Caco-2 (cell line): Measurements from ENCODE around the gene GABRB1. TPM values are rescaled to one million over a fixed set of nuclear protein-coding genes. Genes with fewer than 3 reads are reported as not detected.

Experiments
- BruUV-seq: library from RNA; stranded (reverse); fragments of 400-500 nt; replicated peaks from 2 replicates; lab custom pipeline; 2021; lab: Mats Ljungman, UMichigan
- CTCF ChIA-PET: fragments of 300-600 bp; sonication (Branson Sonifier 250); formaldehyde crosslinking; loops from one replicate; lab custom pipeline; 2022; ENCODE audit warnings: antibody characterized with exemption; lab: Charles Lee
- POLR2A ChIA-PET: fragments of 300-600 bp; sonication (Branson Sonifier 250); formaldehyde crosslinking; loops from one replicate; lab custom pipeline; 2022; ENCODE audit warnings: antibody characterized with exemption; lab: Charles Lee
- DNase-seq, 2 experiments: peaks; one replicate each; pipeline versions ENCODE4 v3.0.0 to v3.0.0-alpha.2; 2020 to 2022
- H3K27me3 ChIP-seq: replicated peaks from 2 replicates; pipeline ENCODE4 v1.6.0; 2011; ENCODE audit warnings: low read length; ENCODE audit not compliant: control insufficient read depth, insufficient read depth
- H3K36me3 ChIP-seq: 2 replicates; pipeline ENCODE4 v1.5.1; 2011; ENCODE audit warnings: low read length; ENCODE audit not compliant: control insufficient read depth, insufficient read depth
- H3K4me1 ChIP-seq: fragments of 250-450 bp; sonication (Bioruptor Pico); 2 replicates; pipeline ENCODE4 v1.5.1; 2020; ENCODE audit warnings: mild to moderate bottlenecking
- H3K4me3 ChIP-seq: 2 replicates; pipeline ENCODE4 v1.5.1; 2011; ENCODE audit warnings: low read depth, mild to moderate bottlenecking, control low read depth, low read length
- H3K9me3 ChIP-seq: fragments of 250-450 bp; sonication (Bioruptor Pico); 2 replicates; pipeline ENCODE4 v1.5.1; 2020; ENCODE audit warnings: mild to moderate bottlenecking, moderate library complexity
- H3K27ac Mint-ChIP-seq: one replicate; pipeline ENCODE4 v1.8.0; 2022; ENCODE audit warnings: mixed read lengths; ENCODE audit not compliant: unreplicated experiment
- H3K27me3 Mint-ChIP-seq: one replicate; pipeline ENCODE4 v1.8.0; 2022; ENCODE audit warnings: mixed read lengths; ENCODE audit not compliant: insufficient read depth, unreplicated experiment
- H3K36me3 Mint-ChIP-seq: one replicate; pipeline ENCODE4 v1.8.0; 2022; ENCODE audit warnings: mild to moderate bottlenecking, mixed read lengths; ENCODE audit not compliant: insufficient read depth, unreplicated experiment
- H3K4me1 Mint-ChIP-seq: one replicate; pipeline ENCODE4 v1.8.0; 2022; ENCODE audit warnings: low read depth, mixed read lengths; ENCODE audit not compliant: unreplicated experiment
- H3K4me3 Mint-ChIP-seq: one replicate; pipeline ENCODE4 v1.8.0; 2022; ENCODE audit warnings: mild to moderate bottlenecking, moderate library complexity, mixed read lengths; ENCODE audit not compliant: unreplicated experiment
- H3K9me3 Mint-ChIP-seq: one replicate; pipeline ENCODE4 v1.8.0; 2022; ENCODE audit warnings: mixed read lengths; ENCODE audit not compliant: unreplicated experiment
- intact Hi-C: fragments of 100-400 bp; cut with micrococcal nuclease; formaldehyde crosslinking; loops from one replicate; pipeline ENCODE4 v1.10.0; 2022; ENCODE audit not compliant: unreplicated experiment
- total RNA-seq: library from RNA; stranded (reverse); gene quantifications from 2 replicates; pipeline ENCODE4 v1.2.3, GENCODE V29; 2022
- TF ChIP-seq, protein P1 (sequence below), 2 experiments: fragments of 200-600 bp in 1 of 2; IDR thresholded peaks; 1 replicate in 1 of 2; 2 replicates in 1 of 2; pipeline versions ENCODE4 v1.5.1 to v1.8.0; 2011 to 2022; ENCODE audit warnings: antibody characterized with exemption in 1 of 2, control low read depth in 1 of 2, inconsistent platforms in 1 of 2, low read depth in 1 of 2, low read length in 1 of 2, mild to moderate bottlenecking in 1 of 2, moderate library complexity in 1 of 2; ENCODE audit not compliant: insufficient read depth in 1 of 2, severe bottlenecking in 1 of 2, unreplicated experiment in 1 of 2

Gene GABRB1
- total RNA-seq, 1 experiment from 2014 or later = 10.3 TPM

DNA sequence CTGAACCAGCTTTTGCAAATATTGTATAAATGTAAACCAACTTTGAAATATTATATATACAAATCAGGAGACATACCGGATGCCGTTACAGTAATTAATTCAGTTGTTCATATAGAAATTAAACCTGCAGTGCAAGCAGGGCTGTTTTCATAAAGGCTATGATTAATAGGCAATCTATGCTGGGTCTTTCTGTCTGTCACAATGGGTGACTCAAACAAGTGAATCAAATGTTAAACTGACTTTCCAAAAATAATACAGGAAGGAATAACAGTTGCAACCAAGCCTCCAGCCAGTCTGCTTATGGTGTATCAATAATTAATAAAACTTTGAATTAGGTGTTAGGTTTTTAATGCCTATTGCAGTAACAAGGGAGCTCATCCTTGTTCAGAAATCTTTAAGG is 43.9 kb downstream of the GABRB1 start:
- Mint-ChIP-seq H3K36me3 (no peaks in the 10 kb centered on the region), H3K27me3 (no peaks in the 10 kb centered on the region), H3K4me3 (no peak overlapping the region), H3K27ac (no peak overlapping the region), H3K4me1 (no peaks in the 10 kb centered on the region), H3K9me3 (no peaks in the 10 kb centered on the region)
- intact Hi-C loops = no loop called here
- TF ChIP-seq, protein P1, sequence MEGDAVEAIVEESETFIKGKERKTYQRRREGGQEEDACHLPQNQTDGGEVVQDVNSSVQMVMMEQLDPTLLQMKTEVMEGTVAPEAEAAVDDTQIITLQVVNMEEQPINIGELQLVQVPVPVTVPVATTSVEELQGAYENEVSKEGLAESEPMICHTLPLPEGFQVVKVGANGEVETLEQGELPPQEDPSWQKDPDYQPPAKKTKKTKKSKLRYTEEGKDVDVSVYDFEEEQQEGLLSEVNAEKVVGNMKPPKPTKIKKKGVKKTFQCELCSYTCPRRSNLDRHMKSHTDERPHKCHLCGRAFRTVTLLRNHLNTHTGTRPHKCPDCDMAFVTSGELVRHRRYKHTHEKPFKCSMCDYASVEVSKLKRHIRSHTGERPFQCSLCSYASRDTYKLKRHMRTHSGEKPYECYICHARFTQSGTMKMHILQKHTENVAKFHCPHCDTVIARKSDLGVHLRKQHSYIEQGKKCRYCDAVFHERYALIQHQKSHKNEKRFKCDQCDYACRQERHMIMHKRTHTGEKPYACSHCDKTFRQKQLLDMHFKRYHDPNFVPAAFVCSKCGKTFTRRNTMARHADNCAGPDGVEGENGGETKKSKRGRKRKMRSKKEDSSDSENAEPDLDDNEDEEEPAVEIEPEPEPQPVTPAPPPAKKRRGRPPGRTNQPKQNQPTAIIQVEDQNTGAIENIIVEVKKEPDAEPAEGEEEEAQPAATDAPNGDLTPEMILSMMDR (IDR thresholded peaks at IDR 0.05; ENCODE audit: insufficient read depth in 1 of 2, low read depth in 1 of 2, low read length in 1 of 2, severe bottlenecking in 1 of 2, unreplicated experiment in 1 of 2) = no peak
- BruUV-seq = no TSS peak
- no peaks in the 10 kb centered on the region for H3K27me3 ChIP-seq
- H3K9me3 ChIP-seq = no peaks in the 10 kb centered on the region
- ChIA-PET POLR2A (no interaction called here), CTCF (no interaction called here)
- no peaks in the 10 kb centered on the region for H3K36me3 ChIP-seq
- H3K4me3 ChIP-seq = no peak overlapping the region
- DNase-seq = no peak
- no peaks in the 10 kb centered on the region for H3K4me1 ChIP-seq

- H3K36me3 ChIP-seq = no peaks in the 10 kb centered on the region
- no peak overlapping the region for H3K4me3 Mint-ChIP-seq
- H3K4me1 ChIP-seq = no peaks in the 10 kb centered on the region
- H3K9me3 ChIP-seq = no peaks in the 10 kb centered on the region
- H3K27me3 Mint-ChIP-seq = no peaks in the 10 kb centered on the region
- H3K4me1 Mint-ChIP-seq = no peaks in the 10 kb centered on the region
- BruUV-seq = no TSS peak
- H3K36me3 Mint-ChIP-seq = no peaks in the 10 kb centered on the region
- intact Hi-C loops = no loop called here
- H3K4me3 ChIP-seq = no peak overlapping the region
- TF ChIP-seq, protein P1 (IDR thresholded peaks at IDR 0.05; ENCODE audit: insufficient read depth in 1 of 2, low read depth in 1 of 2, low read length in 1 of 2, severe bottlenecking in 1 of 2, unreplicated experiment in 1 of 2) = no peak
- no peak for DNase-seq
- H3K27me3 ChIP-seq = no peaks in the 10 kb centered on the region
- no peaks in the 10 kb centered on the region for H3K9me3 Mint-ChIP-seq
- CTCF ChIA-PET = no interaction called here
- H3K27ac Mint-ChIP-seq = no peak overlapping the region
- POLR2A ChIA-PET = no interaction called here
Observed at GRCh38 chr4:47075919-47076318, 44.6 kb downstream of the GABRB1 start.

GRCh38 chr4:47084111-47084510 is 52.7 kb downstream of the GABRB1 start:
- ChIA-PET POLR2A (no interaction called here), CTCF (interaction anchor here (0.6 to 1.2 kb wide), 2 partner anchors 39 to 48 kb away, joined by 3 to 4 read pairs; no protein-coding TSS in a partner anchor)
- no peaks in the 10 kb centered on the region for H3K4me1 ChIP-seq
- Mint-ChIP-seq H3K9me3 (no peaks in the 10 kb centered on the region), H3K27ac (no peak overlapping the region), H3K4me3 (no peak overlapping the region), H3K27me3 (no peaks in the 10 kb centered on the region), H3K4me1 (no peaks in the 10 kb centered on the region), H3K36me3 (no peaks in the 10 kb centered on the region)
- H3K9me3 ChIP-seq = no peaks in the 10 kb centered on the region
- no peak overlapping the region for H3K4me3 ChIP-seq
- intact Hi-C loops = no loop called here
- DNase-seq = peak in 1 of 2 experiments; percentile 21
- no TSS peak for BruUV-seq
- TF ChIP-seq, protein P1 (IDR thresholded peaks at IDR 0.05; ENCODE audit: insufficient read depth in 1 of 2, low read depth in 1 of 2, low read length in 1 of 2, severe bottlenecking in 1 of 2, unreplicated experiment in 1 of 2) = no peak
- H3K27me3 ChIP-seq = no peaks in the 10 kb centered on the region; the same call in 1 of the 2 replicates
- no peaks in the 10 kb centered on the region for H3K36me3 ChIP-seq
